H9 (cell line): ENCODE results near the gene STPG3. TPM values are rescaled to one million over a fixed set of nuclear protein-coding genes. Genes with fewer than 3 reads are reported as not detected.

Source experiments
- DNase-seq: peaks from one replicate; pipeline ENCODE4 v3.0.0-alpha.2; 2017
- H2AFZ ChIP-seq: one replicate; pipeline ENCODE4 v1.6.1; 2013; ENCODE audit warnings: mild to moderate bottlenecking, low read length, control low read depth, moderate library complexity
- H2AK5ac ChIP-seq: 2 replicates; pipeline ENCODE4 v1.6.1; 2013; ENCODE audit warnings: low read length, control low read depth, mixed read lengths; ENCODE audit not compliant: insufficient read length
- H2BK120ac ChIP-seq: one replicate; pipeline ENCODE4 v1.6.1; 2013; ENCODE audit warnings: low read depth, mild to moderate bottlenecking, low read length, control low read depth, inconsistent platforms; ENCODE audit not compliant: poor library complexity, severe bottlenecking
- H2BK12ac ChIP-seq: 2 replicates; pipeline ENCODE4 v1.6.1; 2013; ENCODE audit warnings: low read length, control low read depth, mixed read lengths, low read depth; ENCODE audit not compliant: insufficient read length
- H2BK15ac ChIP-seq: 2 replicates; pipeline ENCODE4 v1.6.1; 2013; ENCODE audit warnings: low read depth, low read length, control low read depth
- H2BK20ac ChIP-seq: one replicate; pipeline ENCODE4 v1.6.1; 2013; ENCODE audit warnings: low read depth, mild to moderate bottlenecking, low read length, control low read depth, inconsistent platforms; ENCODE audit not compliant: poor library complexity, severe bottlenecking
- H2BK5ac ChIP-seq: 2 replicates; pipeline ENCODE4 v1.6.1; 2013; ENCODE audit warnings: low read length, control low read depth, mixed read lengths; ENCODE audit not compliant: insufficient read length
- H3K14ac ChIP-seq: 2 replicates; pipeline ENCODE4 v1.6.1; 2013; ENCODE audit warnings: low read length, control low read depth; ENCODE audit not compliant: insufficient read depth
- H3K18ac ChIP-seq: 2 replicates; pipeline ENCODE4 v1.6.1; 2013; ENCODE audit warnings: low read depth, mild to moderate bottlenecking, mixed read lengths, low read length, control low read depth; ENCODE audit not compliant: insufficient read length
- H3K23ac ChIP-seq: 2 replicates; pipeline ENCODE4 v1.6.1; 2013; ENCODE audit warnings: low read length, control low read depth, mixed read lengths, low read depth; ENCODE audit not compliant: insufficient read length
- H3K23me2 ChIP-seq: 2 replicates; pipeline ENCODE4 v1.6.1; 2013; ENCODE audit warnings: low read depth, mild to moderate bottlenecking, mixed read lengths, low read length, control low read depth; ENCODE audit not compliant: insufficient read length, poor library complexity, severe bottlenecking
- H3K27ac ChIP-seq: 2 replicates; pipeline ENCODE4 v1.5.1; 2013; ENCODE audit warnings: low read length, control low read depth, mixed read lengths, low read depth; ENCODE audit not compliant: insufficient read length
- H3K27me3 ChIP-seq: 2 replicates; pipeline ENCODE4 v1.6.1; 2013; ENCODE audit warnings: low read length, control low read depth, inconsistent platforms; ENCODE audit not compliant: insufficient read depth
- H3K4ac ChIP-seq: 2 replicates; pipeline ENCODE4 v1.6.1; 2013; ENCODE audit warnings: low read depth, mild to moderate bottlenecking, control low read depth, inconsistent platforms, low read length, moderate library complexity
- H3K4me1 ChIP-seq: 2 replicates; pipeline ENCODE4 v1.6.1; 2013; ENCODE audit warnings: low read length, control low read depth, inconsistent platforms; ENCODE audit not compliant: insufficient read depth
- H3K4me2 ChIP-seq: 2 replicates; pipeline ENCODE4 v1.6.1; 2013; ENCODE audit warnings: low read length, control low read depth, mixed read lengths; ENCODE audit not compliant: insufficient read length, insufficient read depth
- H3K56ac ChIP-seq: 2 replicates; pipeline ENCODE4 v1.6.1; 2013; ENCODE audit warnings: low read depth, mild to moderate bottlenecking, mixed read lengths, low read length, control low read depth; ENCODE audit not compliant: insufficient read length
- H3K79me1 ChIP-seq: 2 replicates; pipeline ENCODE4 v1.6.1; 2013; ENCODE audit warnings: low read depth, mild to moderate bottlenecking, moderate library complexity, low read length, control low read depth, inconsistent platforms; ENCODE audit not compliant: insufficient read depth, poor library complexity, severe bottlenecking
- H3K79me2 ChIP-seq: 2 replicates; pipeline ENCODE4 v1.6.1; 2013; ENCODE audit warnings: low read length, control low read depth, inconsistent platforms; ENCODE audit not compliant: insufficient read depth
- H3K9ac ChIP-seq: 2 replicates; pipeline ENCODE4 v1.6.1; 2013; ENCODE audit warnings: low read length, control low read depth, mixed read lengths; ENCODE audit not compliant: insufficient read length; ENCODE audit errors: extremely low read depth
- H3K9me3 ChIP-seq: one replicate; pipeline ENCODE4 v1.6.1; 2013; ENCODE audit warnings: low read depth, low read length, inconsistent platforms; ENCODE audit not compliant: control insufficient read depth
- H3T11ph ChIP-seq: one replicate; pipeline ENCODE4 v1.6.1; 2013; ENCODE audit warnings: mild to moderate bottlenecking, low read length, control low read depth, inconsistent platforms
- H4K20me1 ChIP-seq: one replicate; pipeline ENCODE4 v1.6.1; 2013; ENCODE audit not compliant: control insufficient read depth, insufficient read length, insufficient read depth
- H4K5ac ChIP-seq: 2 replicates; pipeline ENCODE4 v1.6.1; 2013; ENCODE audit warnings: low read depth, mild to moderate bottlenecking, mixed read lengths, low read length, control low read depth; ENCODE audit not compliant: insufficient read length
- H4K8ac ChIP-seq: replicated peaks from 2 replicates; pipeline ENCODE4 v1.6.1; 2013; ENCODE audit warnings: low read length, control low read depth, mixed read lengths, low read depth; ENCODE audit not compliant: insufficient read length
- H4K91ac ChIP-seq: 2 replicates; pipeline ENCODE4 v1.6.1; 2013; ENCODE audit warnings: low read depth, mild to moderate bottlenecking, moderate library complexity, mixed read lengths, low read length, control low read depth; ENCODE audit not compliant: insufficient read length
- H3K27ac Mint-ChIP-seq, 3 experiments: 2 replicates in 2 of 3; 3 replicates in 1 of 3; pipeline ENCODE4 v1.8.0; 2020 to 2021; ENCODE audit warnings: mixed read lengths in 3 of 3, mild to moderate bottlenecking in 1 of 3, moderate library complexity in 1 of 3
- H3K27me3 Mint-ChIP-seq: 2 replicates; pipeline ENCODE4 v1.8.0; 2021; ENCODE audit warnings: low read depth, mild to moderate bottlenecking, moderate library complexity, mixed read lengths
- H3K36me3 Mint-ChIP-seq, 3 experiments: 2 replicates in 2 of 3; 3 replicates in 1 of 3; pipeline ENCODE4 v1.8.0; 2020 to 2021; ENCODE audit warnings: low read depth in 3 of 3, mixed read lengths in 3 of 3; ENCODE audit not compliant: insufficient read depth in 1 of 3
- H3K4me1 Mint-ChIP-seq, 2 experiments: 2 replicates each; pipeline ENCODE4 v1.8.0; 2020; ENCODE audit warnings: mixed read lengths in 2 of 2
- H3K4me3 Mint-ChIP-seq, 2 experiments: 2 replicates in 1 of 2; 3 replicates in 1 of 2; pipeline ENCODE4 v1.8.0; 2020 to 2021; ENCODE audit warnings: mild to moderate bottlenecking in 2 of 2, mixed read lengths in 2 of 2, moderate library complexity in 1 of 2
- H3K9me3 Mint-ChIP-seq, 2 experiments: 2 replicates in 1 of 2; 3 replicates in 1 of 2; pipeline ENCODE4 v1.8.0; 2020; ENCODE audit warnings: mild to moderate bottlenecking in 2 of 2, mixed read lengths in 2 of 2, moderate library complexity in 1 of 2
- CTCF ChIP-seq: fragments of 200-600 bp; sonication (generic); conservative IDR thresholded peaks from 3 replicates; pipeline ENCODE4 v1.8.0; 2021; ENCODE audit warnings: antibody characterized with exemption, mild to moderate bottlenecking
- WGBS: extraction: QIAGEN DNeasy Blood & Tissue Kit; methylation state at CpG from one replicate; pipeline ENCODE4 v1.1.7; 2013; ENCODE audit warnings: missing lambda C conversion rate, low lambda C conversion rate, mixed read lengths; ENCODE audit not compliant: insufficient read length; ENCODE audit errors: extremely low coverage; 5-methylcytosine and 5-hydroxymethylcytosine counted together
- total RNA-seq: library from RNA; stranded (reverse); gene quantifications from 2 replicates; pipeline ENCODE4 v1.2.1, GENCODE V29; 2021

The STPG3 gene
- total RNA-seq, 1 experiment from 2014 or later = not detected

- no CpG with 5 or more reads among the region's 11 CpGs for WGBS
- Histone ChIP-seq H2AFZ (no peak overlapping the region), H3K23ac (no peak overlapping the region), H3K79me2 (no peaks in the 10 kb centered on the region), H3K4me1 (peaks cover 3% of the 10 kb centered on the region; the same call in 1 of the 2 replicates), H3K4ac (no peak overlapping the region), H2BK15ac (no peak overlapping the region), H3K27ac (no peak overlapping the region), H3K56ac (no peak overlapping the region), H2AK5ac (no peak overlapping the region), H3K14ac (no peak overlapping the region), H3K27me3 (no peaks in the 10 kb centered on the region), H2BK120ac (no peak overlapping the region), H4K5ac (no peak overlapping the region), H3K79me1 (no peaks in the 10 kb centered on the region), H3K9ac (no peak overlapping the region), H4K20me1 (no peaks in the 10 kb centered on the region), H2BK12ac (no peak overlapping the region), H3K23me2 (peaks cover 5% of the 10 kb centered on the region), H3K18ac (no peak overlapping the region), H4K91ac (no peak overlapping the region), H2BK20ac (no peak overlapping the region), H2BK5ac (no peak overlapping the region), H3K9me3 (no peaks in the 10 kb centered on the region), H3K4me2 (no peak overlapping the region), H3T11ph (no peak overlapping the region), H4K8ac (no peak overlapping the region)
- TF ChIP-seq CTCF = no peak
- Mint-ChIP-seq H3K27ac (no peak overlapping the region), H3K9me3 (no peaks in the 10 kb centered on the region; a peak in 1 of 5 replicates), H3K36me3 (peaks cover 5 to 7% (median 6%) of the 10 kb centered on the region in 3 experiments; a peak in 6 of 7 replicates), H3K27me3 (peaks cover 7% of the 10 kb centered on the region), H3K4me3 (no peak overlapping the region), H3K4me1 (peaks cover 12 to 20% of the 10 kb centered on the region in 2 experiments)
- no peak for DNase-seq
Observed at GRCh38 chr9:137236936-137237421, 14.1 kb upstream of the STPG3 start.
